ENCODE results near the gene SCN4A. TPM values are rescaled to one million over a fixed set of nuclear protein-coding genes. Genes with fewer than 3 reads are reported as not detected.

SCN4A gene
- total RNA-seq, 1 donor from 2014 or later: 0.78 TPM

DNA sequence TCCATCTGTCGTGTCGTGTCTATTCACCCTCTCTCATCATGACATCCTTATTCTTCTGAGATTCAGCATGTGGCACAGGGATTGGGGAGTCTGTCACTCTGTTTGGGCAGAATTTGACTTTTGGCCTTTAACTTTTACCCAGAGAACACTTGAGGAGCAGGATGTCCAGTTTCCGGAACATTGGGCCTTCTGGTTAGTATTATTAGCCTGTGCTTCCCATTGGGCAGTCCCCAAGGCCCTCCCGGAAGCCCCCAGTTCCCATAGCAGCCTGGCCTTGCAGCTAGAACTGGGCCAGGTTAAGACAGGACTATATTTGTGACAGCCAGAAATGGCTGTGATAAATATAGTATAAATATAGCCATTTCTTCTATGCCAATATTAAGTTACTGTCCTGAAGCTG is 9.6 kb downstream of the SCN4A start:
- Mint-ChIP-seq H3K27ac (no peak overlapping the region), H3K9me3 (no peaks in the 10 kb centered on the region), H3K4me3 (no peak overlapping the region), H3K36me3 (ENCODE audit: low read depth) (no peaks in the 10 kb centered on the region), H3K27me3 (no peaks in the 10 kb centered on the region), H3K4me1 (peaks cover 20% of the 10 kb centered on the region)
- DNase-seq (no peak), ATAC-seq (ENCODE audit: low read depth) (no peak)
- intact Hi-C loops (cut with micrococcal nuclease): no loop called here
- ChIA-PET POLR2A (interaction anchor here (1.0 kb wide), 1 partner anchor 15 kb away, joined by 5 read pairs; no protein-coding TSS in a partner anchor), CTCF (interaction anchor here (1.3 to 2.1 kb wide), 2 partner anchors 27 to 52 kb away, joined by 4 to 5 read pairs; partner anchors contain the start of gene CSHL1)
- TF ChIP-seq, protein P1, sequence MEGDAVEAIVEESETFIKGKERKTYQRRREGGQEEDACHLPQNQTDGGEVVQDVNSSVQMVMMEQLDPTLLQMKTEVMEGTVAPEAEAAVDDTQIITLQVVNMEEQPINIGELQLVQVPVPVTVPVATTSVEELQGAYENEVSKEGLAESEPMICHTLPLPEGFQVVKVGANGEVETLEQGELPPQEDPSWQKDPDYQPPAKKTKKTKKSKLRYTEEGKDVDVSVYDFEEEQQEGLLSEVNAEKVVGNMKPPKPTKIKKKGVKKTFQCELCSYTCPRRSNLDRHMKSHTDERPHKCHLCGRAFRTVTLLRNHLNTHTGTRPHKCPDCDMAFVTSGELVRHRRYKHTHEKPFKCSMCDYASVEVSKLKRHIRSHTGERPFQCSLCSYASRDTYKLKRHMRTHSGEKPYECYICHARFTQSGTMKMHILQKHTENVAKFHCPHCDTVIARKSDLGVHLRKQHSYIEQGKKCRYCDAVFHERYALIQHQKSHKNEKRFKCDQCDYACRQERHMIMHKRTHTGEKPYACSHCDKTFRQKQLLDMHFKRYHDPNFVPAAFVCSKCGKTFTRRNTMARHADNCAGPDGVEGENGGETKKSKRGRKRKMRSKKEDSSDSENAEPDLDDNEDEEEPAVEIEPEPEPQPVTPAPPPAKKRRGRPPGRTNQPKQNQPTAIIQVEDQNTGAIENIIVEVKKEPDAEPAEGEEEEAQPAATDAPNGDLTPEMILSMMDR (IDR thresholded peaks at IDR 0.05): no peak

DNA sequence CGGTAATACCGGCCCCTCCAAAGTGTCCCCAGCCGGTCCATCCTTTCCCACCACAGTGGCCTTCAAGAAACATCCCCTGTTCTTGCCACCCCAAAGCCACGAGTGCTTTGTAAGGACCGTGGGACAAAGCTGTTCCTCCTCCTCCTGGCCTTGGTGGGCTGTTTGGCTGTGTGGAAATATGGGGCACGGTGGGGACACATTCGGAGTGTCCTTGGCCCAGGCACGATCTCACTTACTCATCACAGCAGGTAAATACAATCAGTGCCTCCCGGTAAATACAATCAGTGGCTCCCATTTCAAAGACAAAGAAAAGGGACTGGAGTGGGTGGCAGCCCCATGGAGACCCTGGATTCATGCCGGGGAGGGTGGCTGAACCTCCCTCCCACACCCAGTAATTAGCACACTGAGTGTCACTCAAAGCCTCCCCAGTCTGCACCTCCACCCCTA is 10.4 kb downstream of the SCN4A start:
- no peak for ATAC-seq (ENCODE audit: low read depth)
- no peak for DNase-seq
- H3K4me3 Mint-ChIP-seq: no peak overlapping the region
- POLR2A ChIA-PET: interaction anchor here (0.6 to 1.2 kb wide), 3 partner anchors 40 to 68 kb away, joined by 5 to 8 read pairs (median 7); no protein-coding TSS in a partner anchor
- intact Hi-C loops (cut with micrococcal nuclease): no loop called here
- H3K4me1 Mint-ChIP-seq: peaks cover 20% of the 10 kb centered on the region
- H3K36me3 Mint-ChIP-seq (ENCODE audit: low read depth): no peaks in the 10 kb centered on the region
- CTCF ChIA-PET: no interaction called here
- no peaks in the 10 kb centered on the region for H3K27me3 Mint-ChIP-seq
- no peak overlapping the region for H3K27ac Mint-ChIP-seq
- TF ChIP-seq, protein P1 (IDR thresholded peaks at IDR 0.05): no peak
- H3K9me3 Mint-ChIP-seq: no peaks in the 10 kb centered on the region

DNA sequence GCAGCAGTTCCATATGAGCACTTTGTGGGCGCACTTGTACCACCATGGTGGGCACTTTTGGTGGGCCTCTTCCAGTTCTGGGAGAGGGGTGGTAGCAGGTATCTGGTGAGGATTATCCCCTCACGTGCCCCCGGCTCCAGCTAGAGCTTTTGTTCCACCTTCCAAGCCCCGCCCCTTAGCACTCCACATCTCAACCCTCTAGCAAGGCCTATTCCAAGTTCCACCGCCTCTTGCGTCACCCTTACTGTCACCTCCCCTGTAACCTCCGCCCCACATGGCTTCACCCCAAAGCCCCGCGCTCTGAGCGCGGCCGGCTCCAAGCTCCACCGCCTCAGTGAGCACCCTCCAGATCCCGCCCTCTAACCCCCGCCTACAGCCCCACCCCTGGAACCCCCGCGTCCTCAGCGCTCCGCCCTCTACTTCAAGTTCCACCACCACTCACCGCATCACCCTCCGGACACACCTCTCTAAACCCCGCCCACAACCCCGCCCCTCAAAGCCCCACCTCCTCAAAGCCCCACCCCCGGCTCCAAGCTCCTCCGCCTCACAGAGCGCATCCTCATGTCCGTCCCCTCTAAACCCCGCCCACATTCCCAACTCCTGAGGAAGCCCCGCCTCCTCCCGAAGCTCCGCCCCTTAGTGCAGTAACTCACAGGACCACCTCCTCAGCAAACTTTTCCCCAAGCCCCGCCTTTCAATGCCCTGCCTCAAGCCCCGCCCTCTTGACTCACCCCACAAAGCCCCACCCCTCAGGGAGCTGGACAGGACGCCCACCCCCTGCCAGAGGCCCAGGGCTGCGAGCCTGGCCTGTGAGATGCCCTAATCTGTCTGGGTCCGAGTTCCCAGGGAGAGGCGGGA is 11.1 kb downstream of the SCN4A start:
- ChIA-PET CTCF (no interaction called here), POLR2A (interaction anchor here (0.5 to 1.2 kb wide), 7 partner anchors 16 to 69 kb away, joined by 3 to 12 read pairs (median 5); partner anchors contain the start of gene CD79B)
- H3K4me3 Mint-ChIP-seq: peak overlapping the region; percentile 64
- DNase-seq (no peak), ATAC-seq (ENCODE audit: low read depth) (peak; percentile 86)
- intact Hi-C loops (cut with micrococcal nuclease): no loop called here
- H3K27ac Mint-ChIP-seq: no peak overlapping the region
- no peaks in the 10 kb centered on the region for H3K27me3 Mint-ChIP-seq
- no peaks in the 10 kb centered on the region for H3K36me3 Mint-ChIP-seq (ENCODE audit: low read depth)
- TF ChIP-seq, protein P1 (IDR thresholded peaks at IDR 0.05): no peak
- peaks cover 15% of the 10 kb centered on the region for H3K4me1 Mint-ChIP-seq
- no peaks in the 10 kb centered on the region for H3K9me3 Mint-ChIP-seq

DNA sequence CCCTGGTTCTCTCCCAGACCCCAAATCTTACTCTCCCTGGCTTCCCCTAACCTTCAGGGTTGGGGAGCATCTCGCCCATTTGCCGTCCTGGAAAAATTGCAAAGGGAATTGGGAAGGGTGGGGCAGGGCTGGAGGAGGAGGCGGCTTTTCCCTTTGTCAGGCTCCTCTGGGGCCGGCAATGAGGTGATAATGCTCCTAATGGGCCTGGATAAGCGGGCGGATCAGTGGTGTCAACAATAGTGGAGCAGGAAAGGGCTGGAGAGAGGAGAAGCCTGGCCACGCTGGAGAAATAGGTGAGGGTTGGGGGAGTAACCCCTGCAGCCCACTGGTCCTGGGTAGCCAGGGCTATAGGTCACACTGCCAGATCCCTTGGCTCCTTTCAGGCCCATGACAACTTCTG is 12.3 kb downstream of the SCN4A start:
- no peaks in the 10 kb centered on the region for H3K27me3 Mint-ChIP-seq
- no peaks in the 10 kb centered on the region for H3K36me3 Mint-ChIP-seq (ENCODE audit: low read depth)
- TF ChIP-seq, protein P1 (IDR thresholded peaks at IDR 0.05): no peak
- ChIA-PET CTCF (no interaction called here), POLR2A (no interaction called here)
- H3K4me3 Mint-ChIP-seq: no peak overlapping the region
- intact Hi-C loops (cut with micrococcal nuclease): no loop called here
- H3K9me3 Mint-ChIP-seq: no peaks in the 10 kb centered on the region
- DNase-seq (no peak), ATAC-seq (ENCODE audit: low read depth) (no peak)
- H3K27ac Mint-ChIP-seq: no peak overlapping the region
- H3K4me1 Mint-ChIP-seq: peaks cover 16% of the 10 kb centered on the region

DNA sequence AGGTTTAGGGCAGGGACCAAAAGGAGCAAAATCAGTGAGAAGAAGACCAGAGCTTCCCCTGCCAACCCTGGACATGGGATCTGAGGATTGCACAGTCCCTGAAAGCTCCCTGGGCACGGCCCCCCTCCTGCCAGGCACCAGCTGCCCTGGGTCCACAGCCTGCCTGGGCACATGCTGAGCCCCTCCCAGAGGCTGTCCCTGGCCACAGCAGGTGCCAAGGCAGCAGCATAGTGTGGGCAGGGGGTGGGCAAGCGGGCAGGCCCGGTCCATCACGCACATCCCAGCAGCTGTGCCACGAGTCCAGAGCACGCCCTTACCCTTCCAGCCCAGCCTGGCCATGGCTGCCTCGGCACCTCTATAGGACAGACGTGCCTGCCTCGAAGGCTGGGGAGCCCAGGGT is 12.7 kb downstream of the SCN4A start:
- no peak overlapping the region for H3K27ac Mint-ChIP-seq
- H3K36me3 Mint-ChIP-seq (ENCODE audit: low read depth): no peaks in the 10 kb centered on the region
- ATAC-seq (ENCODE audit: low read depth) (no peak), DNase-seq (no peak)
- peaks cover 19% of the 10 kb centered on the region for H3K4me1 Mint-ChIP-seq
- no peaks in the 10 kb centered on the region for H3K9me3 Mint-ChIP-seq
- H3K27me3 Mint-ChIP-seq: no peaks in the 10 kb centered on the region
- intact Hi-C loops (cut with micrococcal nuclease): no loop called here
- no peak overlapping the region for H3K4me3 Mint-ChIP-seq
- ChIA-PET POLR2A (no interaction called here), CTCF (no interaction called here)
- TF ChIP-seq, protein P1 (IDR thresholded peaks at IDR 0.05): no peak
